RPMI8226 (cell line): Measurements from ENCODE around the gene GABRA4.

Experiments used
- DNase-seq: peaks from one replicate; pipeline ENCODE4 v3.0.0-alpha.2; 2015

The GABRA4 gene

GRCh38 chr4:46977245-46977644, 16.1 kb downstream of the GABRA4 start:
- DNase-seq: no peak

DNA sequence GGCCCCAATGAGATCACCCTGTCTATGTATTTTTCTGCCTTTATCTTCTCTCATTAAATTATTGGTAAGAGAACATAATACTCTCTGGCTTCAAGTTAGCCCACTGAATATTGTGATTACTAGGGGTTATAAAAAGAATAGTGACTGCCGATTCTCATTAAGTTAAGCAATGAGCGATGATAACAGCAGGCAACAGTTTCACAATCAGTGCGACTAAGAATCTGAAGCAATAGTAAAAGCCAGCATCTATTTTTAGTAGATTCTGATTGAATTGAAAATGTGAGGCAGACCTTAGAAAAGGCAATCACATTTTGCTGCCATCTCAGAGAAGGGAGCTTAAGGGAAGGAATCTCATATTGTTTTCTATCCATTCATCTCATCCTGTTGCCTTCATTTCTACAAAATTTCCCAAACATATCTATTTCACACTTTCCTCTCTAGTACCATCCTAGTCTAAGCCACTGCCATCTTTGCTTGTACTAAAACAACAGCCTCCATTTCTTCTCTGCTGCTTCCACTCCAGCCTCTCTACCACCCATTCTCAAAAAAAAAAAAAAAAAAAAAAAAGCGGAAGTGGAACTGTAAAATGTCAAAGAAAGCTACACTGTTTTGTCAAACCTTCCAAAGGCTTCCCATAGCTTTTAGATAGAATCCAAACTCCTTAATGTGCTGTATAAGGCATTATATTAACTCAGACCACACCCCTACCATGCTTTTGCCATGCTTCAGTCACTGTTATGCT, 17.4 kb downstream of the GABRA4 start:
- peak; percentile 22 for DNase-seq

DNA sequence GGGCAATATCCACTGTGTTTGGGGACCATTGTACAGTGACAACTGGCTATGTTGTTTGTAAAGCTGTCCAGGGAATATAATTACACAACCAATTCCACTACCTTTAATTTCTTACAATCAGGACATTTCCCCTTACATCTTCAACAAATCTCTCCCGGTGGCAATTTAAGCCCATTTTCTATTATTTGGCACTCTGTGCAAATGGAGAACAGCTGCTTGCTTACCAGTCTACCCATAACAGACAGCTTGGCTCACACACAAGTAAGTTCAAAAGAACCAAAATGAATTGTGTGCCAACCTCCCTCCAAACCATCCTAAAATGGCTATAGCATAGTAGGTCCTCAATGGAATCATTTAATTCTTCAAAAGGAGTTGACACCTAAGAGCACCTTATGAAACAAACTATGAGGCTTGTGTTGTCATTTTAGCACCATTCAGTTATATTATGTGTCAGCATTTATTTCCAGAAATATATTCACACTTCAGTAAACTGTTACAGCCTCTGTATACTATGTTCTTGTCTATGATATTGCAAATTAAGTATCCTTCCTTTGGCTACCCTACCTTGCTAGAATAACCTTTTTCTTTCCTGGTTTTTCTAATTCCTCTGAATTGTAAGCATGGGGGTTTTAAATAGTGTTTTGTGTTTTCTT, 18.4 kb downstream of the GABRA4 start:
- no peak for DNase-seq

- DNase-seq: no peak
Observed at GRCh38 chr4:46968847-46969246, 24.5 kb downstream of the GABRA4 start.

DNA sequence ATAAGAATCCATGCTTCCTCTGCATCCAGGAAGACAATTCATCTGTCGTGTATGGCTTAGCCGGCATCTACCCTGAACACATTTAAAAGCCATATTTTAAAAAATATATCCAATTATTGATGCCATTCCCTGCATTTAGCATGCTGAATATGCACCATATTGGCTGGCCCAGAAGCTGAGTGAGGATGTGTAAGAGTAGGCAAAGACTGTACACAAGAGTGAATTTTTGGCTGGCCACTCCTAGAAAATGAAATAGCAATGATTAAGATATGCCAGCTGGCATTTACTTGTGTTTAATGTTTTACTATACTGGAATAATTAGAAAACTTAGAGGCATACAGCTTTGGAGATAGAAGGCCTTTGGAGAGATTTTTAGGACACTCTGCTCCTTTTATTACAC, 25.8 kb downstream of the GABRA4 start:
- no peak for DNase-seq

- no peak for DNase-seq
Observed at GRCh38 chr4:46958742-46959488, 34.5 kb downstream of the GABRA4 start.

DNA sequence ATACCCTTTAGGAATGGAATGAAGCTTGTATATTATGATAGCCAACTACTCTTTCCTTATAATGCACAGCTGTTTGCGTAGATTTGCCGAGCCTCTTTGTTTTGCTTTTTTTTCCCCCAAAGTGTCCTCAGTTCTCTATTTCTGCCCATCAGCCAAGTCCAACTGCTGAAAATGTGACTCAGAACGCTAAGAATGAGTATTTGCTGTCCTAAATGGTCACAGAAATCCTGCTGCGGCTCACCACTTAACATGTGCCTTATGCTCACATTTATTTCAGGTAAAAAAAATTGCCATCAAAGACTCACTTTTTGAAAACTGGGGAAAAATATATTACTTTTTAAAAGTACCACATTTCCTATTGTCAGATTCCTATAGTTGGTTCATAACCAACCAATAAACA, 36.9 kb downstream of the GABRA4 start:
- DNase-seq: no peak

DNA sequence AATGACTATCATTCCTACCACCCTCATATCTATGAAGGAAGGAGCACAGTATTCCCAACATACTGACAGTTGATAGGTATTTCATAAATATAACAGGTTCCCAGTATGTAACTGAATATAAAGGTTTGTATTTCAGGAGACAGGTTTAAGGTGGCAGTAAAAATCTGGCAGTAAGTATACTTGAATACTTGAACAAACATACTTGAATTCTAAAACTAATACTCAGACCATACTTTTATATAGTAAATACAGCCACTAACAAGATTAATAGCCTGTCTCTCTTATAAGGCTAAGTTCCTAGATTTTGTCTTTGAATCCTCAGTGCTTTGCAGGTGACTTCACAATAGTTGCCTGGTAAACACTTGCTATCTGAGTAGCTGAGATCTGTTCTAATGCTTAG, 37.8 kb downstream of the GABRA4 start:
- DNase-seq: no peak

- DNase-seq: no peak
Observed at GRCh38 chr4:46954643-46955042, 38.7 kb downstream of the GABRA4 start.

- no peak for DNase-seq
Observed at GRCh38 chr4:46953564-46953963, 39.8 kb downstream of the GABRA4 start.

GRCh38 chr4:46952451-46952850, 40.9 kb downstream of the GABRA4 start:
- DNase-seq: no peak

DNA sequence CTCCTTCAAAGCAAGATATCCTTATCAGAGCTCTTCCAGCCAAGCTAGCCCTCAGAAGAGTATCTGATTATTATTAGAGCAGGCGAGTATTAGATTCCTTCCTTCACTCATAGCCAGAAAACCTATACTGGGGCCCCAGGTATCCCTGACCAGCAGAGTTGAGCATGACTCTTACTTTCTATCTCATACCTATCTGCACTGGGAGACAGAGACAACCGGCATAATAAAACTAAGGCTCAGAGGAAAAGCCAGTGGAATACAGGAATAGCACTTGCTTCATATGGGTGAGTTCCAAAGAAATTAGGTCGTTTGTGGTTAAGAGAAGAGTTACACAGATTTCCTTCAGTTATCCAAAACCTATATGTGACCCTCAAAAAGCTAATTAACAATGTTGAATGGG, 42.6 kb downstream of the GABRA4 start:
- no peak for DNase-seq

- no peak for DNase-seq
Observed at GRCh38 chr4:46949822-46950221, 43.6 kb downstream of the GABRA4 start.

DNA sequence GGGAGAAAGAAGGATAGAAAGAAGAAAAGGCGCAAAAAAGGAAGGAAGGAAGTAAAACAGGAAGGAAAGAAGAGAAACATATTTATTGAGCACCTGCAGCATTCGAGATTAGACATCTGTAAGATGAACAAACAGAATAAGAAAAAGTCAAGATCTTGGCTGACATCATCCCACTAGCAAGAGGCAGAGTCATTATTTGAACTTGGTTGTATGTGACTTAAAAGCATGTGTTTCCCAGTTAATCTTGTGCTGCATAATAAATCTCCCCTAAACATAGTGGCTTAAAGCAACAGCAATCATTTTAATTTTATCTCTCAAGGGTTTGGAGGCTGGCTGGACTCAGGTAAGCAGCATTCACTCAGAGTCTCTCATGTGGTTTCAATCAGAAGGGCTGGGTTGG, 45.8 kb downstream of the GABRA4 start:
- no peak for DNase-seq

DNA sequence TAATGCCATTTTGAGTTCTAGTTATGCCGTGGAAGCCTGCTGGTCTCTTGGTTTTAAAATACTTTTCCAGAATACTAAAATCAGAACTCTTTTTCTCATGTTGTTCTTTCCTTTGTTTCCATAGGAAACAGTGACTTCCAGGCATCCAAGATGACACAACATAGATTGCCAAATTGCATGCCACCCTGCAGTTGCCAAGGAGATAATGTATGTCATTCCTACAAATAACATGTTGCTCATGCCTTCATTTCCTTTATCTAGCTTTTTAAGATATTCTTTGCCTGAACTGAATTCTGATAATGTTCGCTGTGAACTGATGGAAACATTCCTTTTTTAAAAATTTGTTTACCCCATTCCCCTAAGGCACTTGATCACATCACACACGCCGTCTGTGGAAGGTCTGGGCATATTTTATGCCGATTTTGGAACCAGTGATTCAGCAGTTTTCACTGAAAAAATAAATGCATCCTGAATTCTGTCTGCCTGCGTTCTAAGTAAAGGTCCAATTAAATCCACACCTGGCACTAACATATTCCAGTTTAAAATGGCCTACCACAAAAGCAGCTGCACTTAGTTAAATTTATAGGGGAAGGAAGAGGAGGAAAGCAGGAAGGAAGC, 46.4 kb downstream of the GABRA4 start:
- no peak for DNase-seq

- no peak for DNase-seq
Observed at GRCh38 chr4:46945062-46945461, 48.3 kb downstream of the GABRA4 start.

DNA sequence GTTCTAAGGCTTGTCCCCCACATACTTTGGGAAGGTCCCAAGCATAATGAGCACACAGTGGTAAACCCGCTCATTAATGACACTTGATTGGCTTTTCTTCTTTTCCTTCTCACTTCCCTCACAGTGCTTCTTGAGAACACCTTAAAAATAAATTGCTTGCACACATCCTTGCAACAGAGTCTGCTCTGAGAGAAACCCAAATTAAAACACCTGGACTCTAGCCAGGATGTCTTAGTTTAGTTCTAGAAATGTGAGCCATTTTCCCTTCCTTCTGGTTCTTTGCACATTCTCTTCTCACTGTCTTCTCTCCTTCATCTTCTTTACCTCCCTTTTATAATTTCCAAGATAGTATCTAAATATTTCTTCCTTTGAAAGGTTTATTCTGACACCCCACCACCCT, 49.0 kb downstream of the GABRA4 start:
- DNase-seq: no peak

DNA sequence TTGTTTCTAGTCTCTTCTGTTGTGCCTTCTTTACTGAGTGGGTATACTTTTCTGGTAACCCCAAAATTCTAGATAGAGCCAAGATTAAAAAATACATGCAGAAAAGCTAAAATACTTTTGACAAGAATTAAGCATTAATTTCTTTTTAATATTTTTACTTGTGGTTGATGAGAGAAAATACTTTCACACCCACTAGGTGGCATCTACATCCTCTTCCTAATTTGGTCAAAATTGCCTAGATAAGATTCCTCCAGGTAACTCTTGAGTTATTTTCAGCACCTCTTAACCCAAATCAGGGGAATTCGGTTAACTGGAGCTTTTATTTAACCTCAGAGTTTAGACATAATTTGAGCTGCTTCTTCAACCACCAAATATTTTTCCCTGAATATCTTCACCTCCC, 55.9 kb downstream of the GABRA4 start:
- DNase-seq: no peak

DNA sequence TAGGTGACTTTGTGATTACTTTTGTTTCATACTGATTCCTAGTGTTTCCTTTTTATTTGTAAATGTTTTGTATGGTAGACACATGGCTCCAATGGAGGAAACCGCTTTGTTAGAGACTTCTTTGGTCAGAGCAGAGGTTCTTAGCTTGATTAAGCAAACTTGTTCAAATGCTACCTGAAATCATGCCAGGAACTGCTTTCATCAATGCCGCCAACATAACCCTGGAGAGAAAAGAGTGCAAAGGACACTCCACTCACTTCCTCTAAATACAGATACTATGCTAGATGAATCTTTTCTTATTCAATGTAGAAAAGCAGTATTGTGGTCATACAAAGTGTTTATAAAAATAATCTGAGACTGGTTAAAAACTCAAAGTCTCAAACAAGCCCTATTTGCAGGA, 58.7 kb downstream of the GABRA4 start:
- no peak for DNase-seq

- DNase-seq: no peak
Observed at GRCh38 chr4:46933686-46934085, 59.7 kb downstream of the GABRA4 start.

GRCh38 chr4:46931981-46932380, 61.4 kb downstream of the GABRA4 start:
- peak; percentile 4 for DNase-seq

DNA sequence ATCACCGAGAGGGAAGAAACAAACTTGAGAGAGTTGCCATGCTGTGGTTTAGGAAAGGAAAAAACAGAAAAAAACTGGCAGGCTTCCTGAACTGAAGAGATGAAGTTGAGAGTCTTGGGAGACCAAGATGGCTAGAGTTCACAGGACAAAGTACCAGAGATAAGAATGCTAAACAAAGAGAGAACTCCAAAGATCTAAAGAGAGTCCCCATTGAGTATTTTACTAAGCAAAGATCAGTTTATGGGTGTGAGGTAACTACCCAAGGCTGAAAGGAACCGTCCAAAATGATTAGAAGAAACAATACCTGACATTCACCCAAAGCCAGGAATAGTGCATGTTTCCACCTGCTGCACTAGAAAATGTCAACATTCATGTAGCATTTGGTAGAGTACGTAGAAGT, 62.5 kb downstream of the GABRA4 start:
- DNase-seq: no peak

- DNase-seq: no peak
Observed at GRCh38 chr4:46927201-46927600, 66.2 kb downstream of the GABRA4 start.
